Activated CD4-positive, CD25-positive, alpha-beta regulatory T cell treated with anti-CD3 and anti-CD28 coated beads, Interleukin-2, amount 50 U/mL, for 24 hours (primary cell): ENCODE results near the gene C20orf202.

Experiments
- ATAC-seq, 2 donors: fragments of 150-1000 bp; cut with Tn5 transposase; one replicate each; pipeline ENCODE4 v1.10.0; 2021; ENCODE audit warnings: mild to moderate bottlenecking in 1 of 2, moderate library complexity in 1 of 2

The C20orf202 gene

DNA sequence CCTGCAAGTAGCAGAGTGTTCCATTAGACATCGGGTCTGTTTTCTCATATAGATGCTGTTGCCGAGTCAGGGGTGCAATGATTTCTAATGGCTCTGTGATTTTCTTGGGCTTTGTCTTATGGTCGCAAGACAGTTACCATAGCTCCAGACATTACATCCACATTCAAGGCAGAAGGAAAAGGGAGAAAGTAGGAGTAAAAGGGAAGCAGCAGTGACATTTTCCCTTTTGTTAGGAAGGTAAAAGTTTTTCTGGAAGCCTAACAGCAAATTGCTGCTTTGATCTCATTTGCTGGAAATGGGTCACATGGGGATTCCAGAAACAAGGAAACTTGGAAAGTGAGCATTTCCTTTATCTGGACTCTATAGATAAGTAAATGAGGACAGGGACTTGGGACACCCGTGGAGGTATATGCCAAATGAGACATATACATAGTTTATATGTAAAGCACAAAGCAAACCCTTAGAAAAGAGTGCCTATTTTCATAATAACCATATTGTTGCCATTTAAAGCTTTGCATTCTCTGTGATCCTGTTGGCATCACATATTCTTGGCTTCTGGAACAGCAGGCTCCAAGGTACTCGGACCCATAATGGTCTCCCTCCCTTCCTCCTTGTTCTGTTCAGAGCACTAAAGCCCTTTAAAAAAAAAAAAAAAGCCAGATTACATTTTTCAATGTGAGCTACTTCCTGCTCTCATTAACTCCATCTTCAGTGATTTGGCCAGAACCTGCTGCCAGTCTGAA lies at the start of gene C20orf202:
Gene C20orf202 (plus strand): TSS at position 693 of the 743 bp plus-strand sequence. CDS start 132 bp downstream, outside the sequence.
- no peak for ATAC-seq

DNA sequence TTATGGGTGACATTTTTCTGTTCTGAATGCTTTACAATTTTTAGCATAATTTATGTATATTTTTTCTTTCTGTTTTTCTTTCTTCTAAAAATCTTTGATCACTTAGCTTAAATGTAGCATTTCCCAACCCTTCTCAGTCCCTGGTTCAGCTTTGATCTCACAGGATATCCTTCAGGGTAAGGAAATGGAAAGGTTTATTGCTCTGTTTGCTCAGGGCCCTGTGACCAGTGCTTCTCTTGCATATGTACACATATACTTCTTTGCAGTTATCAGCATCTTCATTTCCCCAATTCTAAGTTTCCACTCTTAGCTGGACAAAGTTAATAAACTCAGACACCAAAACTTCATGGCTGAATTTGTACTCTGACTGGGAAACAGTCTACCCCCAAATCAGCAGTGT lies 49.0 kb upstream of the C20orf202 start:
- ATAC-seq = no peak

- no peak for ATAC-seq
Measured at GRCh38 chr20:1154691-1155090, 48.6 kb upstream of the C20orf202 start.

DNA sequence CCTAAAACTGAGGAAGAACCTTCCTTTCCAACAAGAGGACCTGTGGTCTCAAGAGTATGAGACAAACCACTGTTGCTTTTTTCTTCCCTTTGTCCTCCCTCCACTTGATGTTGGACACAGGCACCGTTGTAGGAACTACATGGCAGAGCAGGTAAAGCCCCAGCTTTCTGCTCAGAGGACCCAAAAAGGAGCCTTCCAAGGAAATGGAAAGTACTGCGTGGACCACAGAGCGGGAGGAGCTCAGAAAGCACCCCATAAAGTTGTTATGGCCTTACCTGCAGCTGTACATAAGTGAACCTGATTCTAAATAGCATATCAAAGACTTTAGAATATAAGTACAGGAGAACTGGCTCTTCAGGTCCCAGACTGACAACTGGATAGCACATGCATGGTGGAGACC lies 47.9 kb upstream of the C20orf202 start:
- no peak for ATAC-seq

DNA sequence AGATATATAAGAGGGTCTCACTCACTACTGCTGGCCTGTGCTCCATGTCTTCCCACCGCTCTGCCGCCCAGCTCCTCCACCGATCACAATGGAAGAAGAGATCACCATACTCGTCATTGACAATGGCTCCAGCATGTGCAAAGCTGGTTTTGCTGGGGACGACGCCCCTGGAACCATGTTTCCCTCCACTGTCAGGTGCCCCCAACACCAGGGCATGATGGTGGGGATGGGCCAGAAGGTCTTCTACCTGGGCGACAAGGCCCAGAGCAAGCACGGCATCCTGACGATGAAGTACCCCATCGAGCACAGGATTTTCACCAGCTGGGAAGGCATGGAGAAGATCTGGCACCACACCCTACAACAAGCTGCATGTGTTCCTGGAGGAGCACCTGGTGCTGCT lies 42.8 kb upstream of the C20orf202 start:
- ATAC-seq = no peak

- ATAC-seq = no peak
Measured at GRCh38 chr20:1160991-1161390, 42.3 kb upstream of the C20orf202 start.

GRCh38 chr20:1163105-1163504 lies 40.1 kb upstream of the C20orf202 start:
- ATAC-seq = no peak

DNA sequence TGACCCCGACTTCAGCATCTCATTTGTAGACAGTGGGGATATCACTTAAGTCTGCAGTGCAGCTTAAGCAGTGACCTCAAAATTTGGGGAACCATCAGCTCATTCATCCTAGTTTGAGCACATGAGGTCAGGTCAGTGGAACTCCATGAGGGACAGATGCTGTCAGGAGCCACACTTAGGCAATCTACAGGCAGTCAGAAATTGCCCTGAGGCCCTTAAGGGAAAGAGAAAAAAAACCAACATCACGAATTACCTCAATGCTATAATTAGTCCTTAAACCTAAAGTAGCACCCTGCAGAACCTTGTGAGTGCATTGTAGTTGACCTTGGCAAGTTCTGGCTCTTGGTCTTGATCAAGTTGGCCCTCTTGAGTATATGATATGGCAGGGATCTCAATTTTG lies 39.6 kb upstream of the C20orf202 start:
- ATAC-seq = no peak

DNA sequence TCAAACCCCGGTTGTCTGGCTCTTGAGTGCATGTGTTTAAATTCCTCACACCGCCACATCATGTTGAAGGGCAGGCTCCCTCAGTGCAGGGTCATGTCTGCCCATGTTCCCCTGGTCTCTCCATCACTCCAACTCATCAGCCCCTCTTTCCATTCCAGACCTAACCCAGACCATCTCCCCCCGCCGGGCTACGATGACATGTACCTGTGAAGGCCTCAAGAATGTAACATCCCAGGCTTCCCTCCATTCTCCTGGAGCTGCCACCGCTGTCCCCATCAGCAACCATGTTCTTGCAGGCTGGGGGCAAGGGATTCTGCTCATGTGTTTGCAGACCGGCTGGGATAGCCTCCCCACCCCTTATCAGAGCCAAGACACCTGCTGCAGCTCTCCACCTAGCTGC lies 38.4 kb upstream of the C20orf202 start:
- ATAC-seq = no peak

DNA sequence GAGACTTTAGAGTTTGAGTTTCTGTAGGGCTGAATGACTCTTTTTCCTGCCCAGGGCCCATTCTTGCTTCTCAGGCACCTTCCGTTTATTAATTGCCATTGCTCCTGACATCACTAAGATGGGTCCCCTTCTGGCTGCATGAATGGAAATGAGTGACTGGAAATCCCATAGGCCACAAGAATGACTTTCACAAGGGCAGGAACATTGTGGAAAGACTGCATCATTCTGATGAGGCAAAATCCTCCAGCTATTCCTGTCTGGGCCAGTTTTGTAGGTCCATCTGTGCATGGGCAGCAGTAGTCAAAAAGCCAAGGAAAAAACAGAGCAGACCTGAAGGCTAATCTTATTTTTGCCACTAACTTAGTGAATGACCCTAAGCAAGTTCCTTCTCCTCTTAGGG lies 37.7 kb upstream of the C20orf202 start:
- no peak for ATAC-seq

GRCh38 chr20:1165941-1166340 lies 37.3 kb upstream of the C20orf202 start:
- no peak for ATAC-seq

GRCh38 chr20:1166948-1167720 lies 36.1 kb upstream of the C20orf202 start:
- no peak for ATAC-seq

DNA sequence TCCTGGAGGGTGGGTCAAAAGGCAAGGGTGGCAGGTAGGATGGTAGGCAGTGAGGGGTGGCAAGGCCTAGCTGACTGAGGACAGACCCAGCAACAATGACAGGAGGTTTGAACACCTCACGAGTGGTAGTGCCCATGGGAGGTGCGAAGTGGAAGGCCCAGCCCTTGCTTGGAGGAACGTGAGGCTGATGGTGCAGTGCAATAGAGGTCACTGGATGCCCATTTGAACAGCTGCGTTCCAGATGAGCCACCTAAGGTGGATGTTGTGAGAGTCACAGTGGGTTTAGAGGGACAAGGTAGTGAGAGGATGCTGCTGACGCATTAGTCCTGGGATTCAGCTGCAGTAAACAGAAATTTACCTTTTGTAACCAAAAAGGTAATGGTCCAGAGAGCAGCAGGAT lies 34.0 kb upstream of the C20orf202 start:
- ATAC-seq = no peak

DNA sequence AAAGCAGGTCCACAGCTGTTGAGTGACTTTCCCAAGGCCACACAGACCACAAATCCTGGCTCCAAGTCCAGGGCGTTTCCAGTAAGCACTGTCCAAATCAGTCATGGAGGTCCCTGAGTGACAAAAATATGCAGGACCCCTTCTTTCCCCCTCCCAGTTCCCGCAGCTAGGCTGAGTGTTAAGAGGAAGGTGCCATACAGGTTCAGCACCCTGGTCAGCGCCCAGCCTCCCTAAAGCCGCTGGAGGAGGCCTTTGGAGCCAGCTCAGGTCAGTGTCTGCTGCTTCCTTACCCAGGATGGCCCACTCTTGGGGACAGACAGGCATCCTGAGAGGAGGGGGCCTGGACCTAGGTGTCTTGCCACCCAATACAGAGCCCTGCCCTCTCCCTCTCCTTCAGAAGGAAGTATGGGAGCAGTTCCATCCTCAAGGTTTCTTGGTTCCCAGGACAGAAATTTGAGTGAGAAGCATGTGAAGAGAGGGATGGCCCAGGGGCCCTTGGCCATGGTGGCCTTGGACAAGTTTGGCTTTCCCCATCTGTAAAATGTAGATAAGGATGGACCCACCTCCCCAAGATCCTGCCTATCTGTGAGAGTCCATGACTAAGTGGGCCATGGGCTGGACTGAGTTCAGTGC lies 31.7 kb upstream of the C20orf202 start:
- ATAC-seq = no peak

DNA sequence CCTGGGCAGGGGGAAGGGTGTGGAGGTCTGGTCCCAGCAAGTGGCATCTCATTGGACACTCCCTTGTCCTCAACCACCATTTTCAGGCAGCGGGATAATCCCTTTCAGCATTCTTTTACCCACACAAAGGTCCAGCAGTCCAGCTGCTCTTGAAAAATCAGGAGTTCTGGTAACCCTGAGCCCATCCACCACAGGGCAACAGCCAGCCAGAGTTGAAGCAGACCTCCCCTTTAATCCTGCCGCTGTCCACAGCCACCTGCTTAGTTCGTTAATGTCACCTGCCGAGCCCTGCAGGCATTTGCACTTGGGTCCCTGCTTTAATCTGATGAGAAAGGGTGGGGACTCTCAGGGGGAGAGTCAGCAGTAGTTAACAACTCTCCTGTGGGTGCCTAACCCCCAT lies 29.6 kb upstream of the C20orf202 start:
- no peak for ATAC-seq

DNA sequence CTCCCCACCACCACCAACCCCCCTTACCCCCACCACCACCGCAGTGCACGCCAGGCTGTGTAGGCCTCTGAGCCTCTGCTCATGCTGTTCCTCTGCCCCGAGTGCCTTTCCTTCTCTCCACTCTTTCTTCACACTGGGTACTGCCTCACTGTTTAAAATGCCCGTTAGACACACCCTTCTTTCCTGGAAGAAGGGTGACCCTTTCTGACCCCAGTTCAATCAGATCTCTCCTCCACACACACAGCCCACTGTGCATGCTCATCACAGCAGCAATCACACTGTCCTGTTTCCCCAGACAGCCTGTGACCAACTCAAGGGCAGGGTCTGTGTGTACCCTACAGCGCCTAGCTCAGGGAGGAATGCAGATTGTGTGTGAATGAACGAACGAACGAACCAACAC lies 28.5 kb upstream of the C20orf202 start:
- no peak for ATAC-seq

DNA sequence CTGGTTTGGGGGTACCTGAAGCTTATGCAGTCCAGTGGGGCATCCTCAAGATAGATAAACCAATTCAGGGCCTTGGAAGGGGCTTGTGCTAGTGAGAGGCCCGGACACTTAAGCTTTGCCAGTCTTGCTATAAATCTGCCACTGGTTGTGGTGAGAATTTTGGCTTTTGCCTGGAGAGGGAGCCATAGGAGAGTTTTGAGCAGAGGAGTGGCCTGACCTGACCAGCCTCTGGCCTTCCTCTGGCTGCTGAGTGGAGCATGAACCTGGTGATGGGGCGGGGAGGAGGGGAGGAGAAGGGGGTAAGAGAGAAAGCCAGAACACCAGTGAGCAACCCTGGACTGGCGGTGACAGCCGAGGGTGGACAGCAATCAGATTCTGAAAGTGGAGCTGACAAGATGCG lies 25.6 kb upstream of the C20orf202 start:
- no peak for ATAC-seq

GRCh38 chr20:1178103-1178502 lies 25.2 kb upstream of the C20orf202 start:
- no peak for ATAC-seq

- no peak for ATAC-seq
Measured at GRCh38 chr20:1178623-1179022, 24.6 kb upstream of the C20orf202 start.

- ATAC-seq = no peak
Measured at GRCh38 chr20:1180949-1181348, 22.3 kb upstream of the C20orf202 start.

DNA sequence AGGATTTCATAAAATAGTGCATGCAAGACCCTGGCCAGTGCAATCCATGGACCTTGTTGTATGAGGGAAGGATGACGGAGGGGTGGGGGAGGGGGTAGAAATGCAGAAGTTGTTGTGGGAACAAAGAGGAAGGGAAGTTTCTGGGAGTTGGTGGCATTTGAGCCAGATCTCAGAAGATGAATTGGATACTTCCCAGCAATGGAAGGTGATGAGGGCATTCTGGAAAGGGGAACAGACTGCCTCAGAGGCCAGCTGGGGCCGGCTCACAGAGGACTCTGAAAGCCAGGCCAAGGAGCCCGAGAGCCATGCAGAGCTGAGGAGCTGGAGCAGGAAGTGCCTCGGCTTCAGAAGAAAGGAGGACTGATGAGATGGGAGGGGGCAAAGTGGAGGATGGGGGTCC lies 21.1 kb upstream of the C20orf202 start:
- no peak for ATAC-seq

DNA sequence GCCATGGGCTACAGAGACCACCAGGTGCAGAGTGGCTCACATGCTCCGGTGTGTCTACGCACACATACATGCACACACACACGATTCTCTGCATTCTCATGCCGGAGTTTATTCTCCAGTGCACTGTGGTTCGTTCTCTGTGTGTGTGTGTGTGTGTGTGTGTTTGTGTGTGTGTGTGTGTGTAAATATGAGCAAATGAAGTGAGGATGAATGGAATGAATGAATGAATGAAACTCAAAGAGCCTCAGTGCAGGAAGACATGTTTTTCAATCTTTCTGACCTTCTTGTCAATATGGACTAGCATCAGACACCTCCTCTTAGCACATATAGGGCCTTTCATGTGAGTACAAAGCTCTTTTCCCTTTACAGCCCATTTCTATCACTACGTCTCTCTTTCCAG lies 20.1 kb upstream of the C20orf202 start:
- ATAC-seq = no peak

- ATAC-seq = no peak
Measured at GRCh38 chr20:1184260-1184637, 19.0 kb upstream of the C20orf202 start.
